H9 (cell line): Measurements from ENCODE around the gene TPTE2. TPM values are rescaled to one million over a fixed set of nuclear protein-coding genes. Genes with fewer than 3 reads are reported as not detected.

Source experiments
- DNase-seq: peaks from one replicate; pipeline ENCODE4 v3.0.0-alpha.2; 2017
- H2AFZ ChIP-seq: one replicate; pipeline ENCODE4 v1.6.1; 2013; ENCODE audit warnings: mild to moderate bottlenecking, low read length, control low read depth, moderate library complexity
- H2AK5ac ChIP-seq: 2 replicates; pipeline ENCODE4 v1.6.1; 2013; ENCODE audit warnings: low read length, control low read depth, mixed read lengths; ENCODE audit not compliant: insufficient read length
- H2BK120ac ChIP-seq: one replicate; pipeline ENCODE4 v1.6.1; 2013; ENCODE audit warnings: low read depth, mild to moderate bottlenecking, low read length, control low read depth, inconsistent platforms; ENCODE audit not compliant: poor library complexity, severe bottlenecking
- H2BK12ac ChIP-seq: 2 replicates; pipeline ENCODE4 v1.6.1; 2013; ENCODE audit warnings: low read length, control low read depth, mixed read lengths, low read depth; ENCODE audit not compliant: insufficient read length
- H2BK15ac ChIP-seq: 2 replicates; pipeline ENCODE4 v1.6.1; 2013; ENCODE audit warnings: low read depth, low read length, control low read depth
- H2BK20ac ChIP-seq: one replicate; pipeline ENCODE4 v1.6.1; 2013; ENCODE audit warnings: low read depth, mild to moderate bottlenecking, low read length, control low read depth, inconsistent platforms; ENCODE audit not compliant: poor library complexity, severe bottlenecking
- H2BK5ac ChIP-seq: 2 replicates; pipeline ENCODE4 v1.6.1; 2013; ENCODE audit warnings: low read length, control low read depth, mixed read lengths; ENCODE audit not compliant: insufficient read length
- H3K14ac ChIP-seq: 2 replicates; pipeline ENCODE4 v1.6.1; 2013; ENCODE audit warnings: low read length, control low read depth; ENCODE audit not compliant: insufficient read depth
- H3K18ac ChIP-seq: 2 replicates; pipeline ENCODE4 v1.6.1; 2013; ENCODE audit warnings: low read depth, mild to moderate bottlenecking, mixed read lengths, low read length, control low read depth; ENCODE audit not compliant: insufficient read length
- H3K23ac ChIP-seq: 2 replicates; pipeline ENCODE4 v1.6.1; 2013; ENCODE audit warnings: low read length, control low read depth, mixed read lengths, low read depth; ENCODE audit not compliant: insufficient read length
- H3K23me2 ChIP-seq: 2 replicates; pipeline ENCODE4 v1.6.1; 2013; ENCODE audit warnings: low read depth, mild to moderate bottlenecking, mixed read lengths, low read length, control low read depth; ENCODE audit not compliant: insufficient read length, poor library complexity, severe bottlenecking
- H3K27ac ChIP-seq: 2 replicates; pipeline ENCODE4 v1.5.1; 2013; ENCODE audit warnings: low read length, control low read depth, mixed read lengths, low read depth; ENCODE audit not compliant: insufficient read length
- H3K27me3 ChIP-seq: 2 replicates; pipeline ENCODE4 v1.6.1; 2013; ENCODE audit warnings: low read length, control low read depth, inconsistent platforms; ENCODE audit not compliant: insufficient read depth
- H3K4ac ChIP-seq: 2 replicates; pipeline ENCODE4 v1.6.1; 2013; ENCODE audit warnings: low read depth, mild to moderate bottlenecking, control low read depth, inconsistent platforms, low read length, moderate library complexity
- H3K4me1 ChIP-seq: 2 replicates; pipeline ENCODE4 v1.6.1; 2013; ENCODE audit warnings: low read length, control low read depth, inconsistent platforms; ENCODE audit not compliant: insufficient read depth
- H3K4me2 ChIP-seq: 2 replicates; pipeline ENCODE4 v1.6.1; 2013; ENCODE audit warnings: low read length, control low read depth, mixed read lengths; ENCODE audit not compliant: insufficient read length, insufficient read depth
- H3K56ac ChIP-seq: 2 replicates; pipeline ENCODE4 v1.6.1; 2013; ENCODE audit warnings: low read depth, mild to moderate bottlenecking, mixed read lengths, low read length, control low read depth; ENCODE audit not compliant: insufficient read length
- H3K79me1 ChIP-seq: 2 replicates; pipeline ENCODE4 v1.6.1; 2013; ENCODE audit warnings: low read depth, mild to moderate bottlenecking, moderate library complexity, low read length, control low read depth, inconsistent platforms; ENCODE audit not compliant: insufficient read depth, poor library complexity, severe bottlenecking
- H3K79me2 ChIP-seq: 2 replicates; pipeline ENCODE4 v1.6.1; 2013; ENCODE audit warnings: low read length, control low read depth, inconsistent platforms; ENCODE audit not compliant: insufficient read depth
- H3K9ac ChIP-seq: 2 replicates; pipeline ENCODE4 v1.6.1; 2013; ENCODE audit warnings: low read length, control low read depth, mixed read lengths; ENCODE audit not compliant: insufficient read length; ENCODE audit errors: extremely low read depth
- H3K9me3 ChIP-seq: one replicate; pipeline ENCODE4 v1.6.1; 2013; ENCODE audit warnings: low read depth, low read length, inconsistent platforms; ENCODE audit not compliant: control insufficient read depth
- H3T11ph ChIP-seq: one replicate; pipeline ENCODE4 v1.6.1; 2013; ENCODE audit warnings: mild to moderate bottlenecking, low read length, control low read depth, inconsistent platforms
- H4K20me1 ChIP-seq: one replicate; pipeline ENCODE4 v1.6.1; 2013; ENCODE audit not compliant: control insufficient read depth, insufficient read length, insufficient read depth
- H4K5ac ChIP-seq: 2 replicates; pipeline ENCODE4 v1.6.1; 2013; ENCODE audit warnings: low read depth, mild to moderate bottlenecking, mixed read lengths, low read length, control low read depth; ENCODE audit not compliant: insufficient read length
- H4K8ac ChIP-seq: replicated peaks from 2 replicates; pipeline ENCODE4 v1.6.1; 2013; ENCODE audit warnings: low read length, control low read depth, mixed read lengths, low read depth; ENCODE audit not compliant: insufficient read length
- H4K91ac ChIP-seq: 2 replicates; pipeline ENCODE4 v1.6.1; 2013; ENCODE audit warnings: low read depth, mild to moderate bottlenecking, moderate library complexity, mixed read lengths, low read length, control low read depth; ENCODE audit not compliant: insufficient read length
- H3K27ac Mint-ChIP-seq, 3 experiments: 2 replicates in 2 of 3; 3 replicates in 1 of 3; pipeline ENCODE4 v1.8.0; 2020 to 2021; ENCODE audit warnings: mixed read lengths in 3 of 3, mild to moderate bottlenecking in 1 of 3, moderate library complexity in 1 of 3
- H3K27me3 Mint-ChIP-seq: 2 replicates; pipeline ENCODE4 v1.8.0; 2021; ENCODE audit warnings: low read depth, mild to moderate bottlenecking, moderate library complexity, mixed read lengths
- H3K36me3 Mint-ChIP-seq, 3 experiments: 2 replicates in 2 of 3; 3 replicates in 1 of 3; pipeline ENCODE4 v1.8.0; 2020 to 2021; ENCODE audit warnings: low read depth in 3 of 3, mixed read lengths in 3 of 3; ENCODE audit not compliant: insufficient read depth in 1 of 3
- H3K4me1 Mint-ChIP-seq, 2 experiments: 2 replicates each; pipeline ENCODE4 v1.8.0; 2020; ENCODE audit warnings: mixed read lengths in 2 of 2
- H3K4me3 Mint-ChIP-seq, 2 experiments: 2 replicates in 1 of 2; 3 replicates in 1 of 2; pipeline ENCODE4 v1.8.0; 2020 to 2021; ENCODE audit warnings: mild to moderate bottlenecking in 2 of 2, mixed read lengths in 2 of 2, moderate library complexity in 1 of 2
- H3K9me3 Mint-ChIP-seq, 2 experiments: 2 replicates in 1 of 2; 3 replicates in 1 of 2; pipeline ENCODE4 v1.8.0; 2020; ENCODE audit warnings: mild to moderate bottlenecking in 2 of 2, mixed read lengths in 2 of 2, moderate library complexity in 1 of 2
- CTCF ChIP-seq: fragments of 200-600 bp; sonication (generic); conservative IDR thresholded peaks from 3 replicates; pipeline ENCODE4 v1.8.0; 2021; ENCODE audit warnings: antibody characterized with exemption, mild to moderate bottlenecking
- WGBS: extraction: QIAGEN DNeasy Blood & Tissue Kit; methylation state at CpG from one replicate; pipeline ENCODE4 v1.1.7; 2013; ENCODE audit warnings: missing lambda C conversion rate, low lambda C conversion rate, mixed read lengths; ENCODE audit not compliant: insufficient read length; ENCODE audit errors: extremely low coverage; 5-methylcytosine and 5-hydroxymethylcytosine counted together
- total RNA-seq: library from RNA; stranded (reverse); gene quantifications from 2 replicates; pipeline ENCODE4 v1.2.1, GENCODE V29; 2021

TPTE2 gene
- total RNA-seq, 1 experiment from 2014 or later, result not detected

GRCh38 chr13:19586904-19587634 is 25.7 kb upstream of the TPTE2 start:
- H3K27me3 ChIP-seq, result no peaks in the 10 kb centered on the region
- no peak overlapping the region for H3K4me3 Mint-ChIP-seq
- no peaks in the 10 kb centered on the region for H3K23me2 ChIP-seq
- H2BK20ac ChIP-seq, result no peak overlapping the region
- H4K20me1 ChIP-seq, result no peaks in the 10 kb centered on the region
- H3K56ac ChIP-seq, result no peak overlapping the region
- H3K36me3 Mint-ChIP-seq, result peaks cover 0 to 21% (median 0%) of the 10 kb centered on the region in 3 experiments; a peak in 3 of 7 replicates
- H3T11ph ChIP-seq, result no peak overlapping the region
- peaks cover 84 to 90% of the 10 kb centered on the region in 2 experiments for H3K9me3 Mint-ChIP-seq
- peaks cover 18% of the 10 kb centered on the region for H3K9me3 ChIP-seq
- no peaks in the 10 kb centered on the region for H3K79me2 ChIP-seq
- H2BK120ac ChIP-seq, result no peak overlapping the region
- H3K14ac ChIP-seq, result no peak overlapping the region
- no peak overlapping the region for H3K27ac ChIP-seq
- no peak overlapping the region for H2BK15ac ChIP-seq
- no peak overlapping the region for H4K5ac ChIP-seq
- no peak overlapping the region for H2BK12ac ChIP-seq
- H4K91ac ChIP-seq, result no peak overlapping the region
- no peaks in the 10 kb centered on the region for H3K27me3 Mint-ChIP-seq
- H4K8ac ChIP-seq, result no peak overlapping the region
- no peak overlapping the region for H2AFZ ChIP-seq
- no peaks in the 10 kb centered on the region for H3K4me1 Mint-ChIP-seq
- no peak overlapping the region for H3K18ac ChIP-seq
- no peak overlapping the region for H3K4me2 ChIP-seq
- H2AK5ac ChIP-seq, result no peak overlapping the region
- no peak overlapping the region for H3K27ac Mint-ChIP-seq
- no peaks in the 10 kb centered on the region for H3K4me1 ChIP-seq
- no peak for TF ChIP-seq CTCF
- no peak overlapping the region for H3K23ac ChIP-seq
- no CpG with 5 or more reads among the region's 17 CpGs for WGBS
- DNase-seq, result no peak
- H2BK5ac ChIP-seq, result no peak overlapping the region
- H3K9ac ChIP-seq, result no peak overlapping the region
- H3K79me1 ChIP-seq, result no peaks in the 10 kb centered on the region
- H3K4ac ChIP-seq, result no peak overlapping the region
